DMS53 treated with DMSO at 0.1 percent for 48 hours (cell line): ENCODE results near the gene CACNA1A.
"Not testable (repeated sequence)": the region's sequence is repeated elsewhere in the genome, so short reads cannot be mapped to it uniquely, and the experiment has no call there.

Experiments used
- DNase-seq: peaks from one replicate; lab custom pipeline; 2025; ENCODE audit not compliant: unreplicated experiment; lab: John Stamatoyannopoulos, UW

Gene CACNA1A

GRCh38 chr19:13169769-13170168, 336.5 kb downstream of the CACNA1A start:
- no peak for DNase-seq

DNA sequence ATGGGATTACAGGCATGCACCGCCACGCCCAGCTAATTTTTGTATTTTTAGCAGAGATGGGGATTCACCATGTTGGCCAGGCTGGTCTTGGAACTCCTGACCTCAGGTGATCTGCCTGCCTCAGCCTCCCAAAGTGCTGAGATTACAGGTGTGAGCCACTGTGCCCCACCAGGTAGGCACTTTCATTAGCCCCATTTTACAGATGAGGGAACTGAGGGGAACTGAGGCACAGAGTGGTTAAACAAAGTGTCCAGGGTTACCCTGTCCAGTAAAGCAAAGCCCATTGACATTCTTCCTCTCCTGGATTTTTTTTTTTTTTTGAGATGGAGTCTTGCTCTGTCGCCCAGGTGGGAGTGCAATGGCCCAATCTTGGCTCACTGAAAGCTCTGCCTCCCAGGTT, 340.1 kb downstream of the CACNA1A start:
- not testable (repeated sequence) for DNase-seq

- no peak for DNase-seq
Observed at GRCh38 chr19:13165162-13165997, 340.9 kb downstream of the CACNA1A start.

DNA sequence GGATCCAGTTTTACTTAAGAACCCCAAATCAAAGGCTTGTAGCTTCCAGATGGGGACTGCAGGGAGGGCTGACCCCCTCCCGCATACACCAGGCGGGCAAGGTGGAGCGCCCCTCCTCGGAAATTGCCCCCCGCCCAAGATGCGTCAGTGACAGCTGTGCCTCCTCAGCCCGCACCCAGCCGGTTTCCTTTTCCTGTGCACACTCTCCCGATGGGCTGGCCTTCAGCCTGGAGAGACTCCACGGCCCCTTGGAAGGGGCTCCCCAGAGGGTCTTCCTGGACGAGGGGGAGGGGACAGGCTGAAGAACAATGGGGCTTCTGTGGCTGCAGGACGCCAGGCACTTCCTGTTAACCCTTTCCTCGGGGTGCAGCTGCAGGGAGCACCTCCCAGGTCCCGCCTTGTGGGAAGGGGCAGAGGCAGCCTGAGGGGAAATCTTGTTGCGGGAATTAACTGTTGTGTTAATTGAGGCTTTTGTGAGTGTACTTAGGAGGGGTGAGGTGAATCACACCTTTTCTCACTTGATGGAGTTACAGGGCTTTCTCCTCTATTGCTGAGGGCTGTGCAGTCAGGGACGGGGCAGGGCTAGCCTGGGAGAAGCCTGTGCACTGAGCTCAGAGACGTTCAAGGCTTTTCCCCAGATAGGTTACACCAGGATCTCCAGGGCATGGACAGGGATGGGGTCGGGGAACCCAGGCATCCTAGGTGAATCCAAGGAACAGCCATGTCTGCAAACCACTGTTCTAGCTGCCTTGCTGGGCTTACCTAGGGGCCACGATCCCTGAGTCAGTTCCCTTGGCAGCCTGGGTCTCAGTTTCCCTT, 341.7 kb downstream of the CACNA1A start:
- DNase-seq, result no peak

DNA sequence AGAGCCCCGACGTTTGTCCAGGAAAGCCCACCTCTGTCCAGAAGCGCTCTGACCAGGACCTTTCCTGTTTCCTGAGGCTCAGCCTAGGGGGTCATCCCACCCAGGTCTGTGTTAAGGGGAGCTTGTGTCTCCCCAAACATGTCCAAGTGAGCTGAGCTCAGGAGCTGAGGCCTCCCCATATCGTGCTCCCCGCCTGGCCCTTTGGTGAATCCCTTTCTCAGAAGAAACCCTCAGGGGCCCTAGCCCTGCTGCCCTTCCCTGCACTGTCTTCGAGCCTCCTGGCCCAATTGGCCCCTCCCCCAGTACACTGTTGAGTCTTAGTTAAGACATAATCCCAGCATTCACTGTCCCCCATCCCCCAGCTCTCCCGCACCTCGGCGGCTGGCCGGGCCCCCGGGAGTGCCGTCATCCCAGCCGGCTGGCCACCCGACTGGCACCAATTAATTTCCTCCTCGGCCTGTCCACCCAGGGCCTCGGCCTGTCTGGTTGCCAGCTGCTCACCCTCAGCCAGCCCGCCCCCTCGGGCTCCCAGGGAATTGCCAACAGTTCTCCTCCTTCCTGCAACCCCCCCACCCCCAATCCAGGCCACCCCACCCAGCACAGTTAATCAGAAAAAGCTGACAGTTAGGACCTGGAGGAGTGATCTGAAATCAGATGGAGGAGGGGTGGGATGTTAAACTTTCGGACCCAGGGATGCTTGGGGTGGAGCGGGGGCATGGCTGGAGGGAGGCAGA, 342.5 kb downstream of the CACNA1A start:
- DNase-seq, result peak; percentile 20

GRCh38 chr19:13162724-13163608, 343.3 kb downstream of the CACNA1A start:
- DNase-seq, result peak; percentile 92

- DNase-seq, result no peak
Observed at GRCh38 chr19:13160557-13160956, 345.7 kb downstream of the CACNA1A start.

- no peak for DNase-seq
Observed at GRCh38 chr19:13159713-13160112, 346.6 kb downstream of the CACNA1A start.
